GM21360 (cell line): Measurements from ENCODE around the gene ZBTB40.

Source experiments
- ATAC-seq: cut with Tn5 transposase; IDR thresholded peaks from one replicate; pipeline ENCODE4 v1.9.1; 2021; ENCODE audit warnings: mild to moderate bottlenecking, moderate library complexity; ENCODE audit not compliant: unreplicated experiment

ZBTB40 gene

DNA sequence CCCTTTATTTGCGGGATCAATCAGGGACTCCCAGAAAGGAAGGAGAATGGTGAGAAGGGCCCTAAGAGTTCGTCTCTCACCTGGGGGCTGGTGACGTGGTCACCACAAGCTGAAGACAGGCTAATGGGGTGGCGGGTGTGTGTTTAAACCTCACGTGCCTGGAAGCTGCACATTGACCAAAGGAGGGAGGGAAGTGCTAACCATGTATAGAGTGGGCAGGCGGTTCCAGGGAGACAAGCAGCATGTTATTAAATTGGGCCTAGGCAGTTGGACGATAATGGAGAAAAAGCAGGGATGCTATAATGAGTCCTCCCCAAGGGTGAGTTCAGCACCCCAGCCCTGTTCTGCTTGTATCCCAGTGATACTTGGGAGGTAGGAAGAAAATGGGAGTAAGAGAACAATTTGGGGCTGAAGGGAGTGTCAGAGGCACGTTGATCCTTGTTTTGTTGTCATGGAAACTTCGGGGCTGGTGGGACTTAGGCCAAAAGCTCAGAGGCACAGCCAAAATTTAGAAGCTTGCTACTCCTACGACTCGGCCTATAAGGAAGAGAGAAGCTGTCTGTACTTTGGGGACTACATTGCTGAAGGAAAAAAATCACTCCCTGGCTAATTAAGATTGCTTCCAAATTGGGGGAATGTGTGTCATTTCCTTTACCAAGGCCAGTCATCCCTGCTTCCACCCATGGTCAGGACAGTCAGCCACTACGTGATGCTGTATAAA is 78.4 kb downstream of the ZBTB40 start:
- ATAC-seq: no peak

GRCh38 chr1:22530715-22531114 is 79.1 kb downstream of the ZBTB40 start:
- no peak for ATAC-seq

DNA sequence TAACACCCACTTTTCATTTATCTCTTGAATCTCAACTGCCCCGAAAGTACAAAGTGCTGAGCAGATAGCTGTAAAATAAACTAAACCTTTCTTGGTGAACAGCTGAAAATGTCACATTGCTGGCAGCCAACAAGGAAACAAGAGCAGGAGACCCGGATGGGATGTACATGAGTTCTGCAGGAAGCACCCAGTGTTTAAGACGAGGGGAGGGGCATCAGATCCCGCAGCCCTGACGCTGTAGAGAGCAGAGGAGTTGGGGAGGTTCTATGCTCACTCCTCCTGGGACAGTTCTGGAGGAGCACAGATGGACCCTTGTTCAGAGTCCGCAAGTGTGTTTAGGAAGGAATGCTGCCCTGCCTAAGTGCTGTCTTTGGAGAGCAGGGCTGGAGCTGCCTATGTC is 79.6 kb downstream of the ZBTB40 start:
- ATAC-seq: no peak

DNA sequence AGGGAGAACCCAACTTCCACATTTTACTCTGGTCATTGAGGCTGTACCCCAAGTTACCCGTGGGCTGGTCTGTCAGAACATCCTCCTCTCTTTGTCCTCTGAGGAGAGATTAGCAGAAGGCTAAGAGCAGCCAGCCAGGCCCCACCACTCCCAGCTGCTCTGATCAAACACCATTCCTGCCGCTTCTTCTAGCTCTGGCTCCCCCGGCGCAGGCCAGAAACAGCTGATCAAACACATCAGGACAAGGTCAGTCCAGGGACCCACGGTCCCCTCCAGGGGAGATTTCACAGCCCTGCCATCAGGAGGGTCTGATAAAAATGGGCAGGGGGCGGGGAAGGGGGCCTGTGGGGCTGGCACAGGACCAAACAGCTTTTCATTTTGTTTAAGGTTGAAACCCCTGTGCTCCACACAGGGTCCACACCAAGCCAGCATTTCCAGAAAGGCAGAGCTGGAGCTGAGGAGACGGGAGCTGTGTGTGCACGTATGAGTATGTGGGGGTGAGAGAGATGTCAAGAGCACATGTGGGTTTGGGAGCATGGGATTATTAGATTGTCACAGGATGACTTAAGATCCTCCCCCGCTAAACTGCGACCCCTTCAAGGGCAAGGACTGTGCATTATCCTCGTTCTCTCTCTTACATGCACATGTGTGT is 81.7 kb downstream of the ZBTB40 start:
- no peak for ATAC-seq

- no peak for ATAC-seq
Observed at GRCh38 chr1:22534951-22535350, 83.3 kb downstream of the ZBTB40 start.

DNA sequence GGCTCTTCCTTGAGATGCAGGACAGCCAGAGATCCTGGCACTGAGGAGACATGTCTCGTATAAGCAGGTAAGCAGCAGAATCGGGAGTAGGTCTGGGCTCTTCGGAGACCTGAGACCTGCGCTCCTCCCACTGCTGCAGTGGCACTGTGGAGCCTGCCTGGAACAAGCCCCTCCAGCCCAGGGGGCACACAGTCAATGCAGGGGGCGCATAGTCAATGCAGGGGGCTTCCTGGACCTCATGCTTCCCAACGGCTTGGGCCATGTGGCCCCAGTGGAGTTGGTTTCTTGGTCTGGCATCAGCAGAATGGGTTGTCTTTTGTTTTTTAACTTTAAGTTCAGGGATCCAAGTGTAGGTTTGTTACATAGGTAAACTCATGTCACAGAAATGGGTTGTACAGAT is 83.7 kb downstream of the ZBTB40 start:
- ATAC-seq: no peak

DNA sequence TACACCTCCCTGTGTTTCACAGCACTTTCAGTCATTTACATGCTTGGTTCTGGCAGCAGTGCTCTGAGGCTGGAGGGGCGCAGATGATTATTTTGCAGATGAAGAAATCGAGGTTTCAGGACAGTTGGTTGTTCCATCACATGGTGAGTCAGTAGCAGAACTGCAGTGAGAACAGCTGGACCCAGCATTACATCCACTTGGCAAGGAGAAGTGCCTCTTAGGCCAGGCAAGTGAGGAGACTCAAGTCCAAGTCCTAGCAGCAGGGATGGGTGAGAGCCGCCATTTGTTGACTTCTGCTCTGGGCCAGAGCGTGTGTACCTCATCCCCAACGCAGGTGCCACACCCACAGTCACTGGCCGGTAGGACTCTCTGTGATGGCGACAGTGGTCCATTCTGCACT is 84.9 kb downstream of the ZBTB40 start:
- ATAC-seq: no peak

GRCh38 chr1:22537441-22538139 is 85.9 kb downstream of the ZBTB40 start:
- ATAC-seq: no peak

GRCh38 chr1:22539510-22540118 is 88.0 kb downstream of the ZBTB40 start:
- no peak for ATAC-seq

DNA sequence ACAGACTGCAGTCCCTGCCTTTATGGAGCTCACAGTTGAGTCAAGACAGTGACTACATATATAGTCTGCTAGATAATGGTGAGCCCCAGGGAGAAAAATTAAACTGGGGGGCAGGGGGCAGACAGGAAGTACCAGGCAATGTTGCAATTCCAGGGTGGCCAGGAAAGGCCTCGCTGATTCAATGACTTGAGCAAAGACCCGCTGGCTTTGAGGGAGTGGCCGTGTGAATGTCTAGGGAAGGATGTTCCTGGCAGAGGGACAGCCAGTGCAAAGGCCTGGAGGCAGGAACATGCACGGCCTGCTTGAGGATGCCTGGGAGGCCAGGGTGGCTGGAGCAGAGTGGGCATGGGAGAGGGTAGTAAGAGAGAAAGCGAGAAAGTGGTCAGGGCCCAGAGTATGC is 88.7 kb downstream of the ZBTB40 start:
- ATAC-seq: no peak

- no peak for ATAC-seq
Observed at GRCh38 chr1:22542886-22543285, 91.2 kb downstream of the ZBTB40 start.

- no peak for ATAC-seq
Observed at GRCh38 chr1:22543679-22544078, 92.0 kb downstream of the ZBTB40 start.

GRCh38 chr1:22544606-22545005 is 93.0 kb downstream of the ZBTB40 start:
- no peak for ATAC-seq

GRCh38 chr1:22545141-22545540 is 93.5 kb downstream of the ZBTB40 start:
- no peak for ATAC-seq

DNA sequence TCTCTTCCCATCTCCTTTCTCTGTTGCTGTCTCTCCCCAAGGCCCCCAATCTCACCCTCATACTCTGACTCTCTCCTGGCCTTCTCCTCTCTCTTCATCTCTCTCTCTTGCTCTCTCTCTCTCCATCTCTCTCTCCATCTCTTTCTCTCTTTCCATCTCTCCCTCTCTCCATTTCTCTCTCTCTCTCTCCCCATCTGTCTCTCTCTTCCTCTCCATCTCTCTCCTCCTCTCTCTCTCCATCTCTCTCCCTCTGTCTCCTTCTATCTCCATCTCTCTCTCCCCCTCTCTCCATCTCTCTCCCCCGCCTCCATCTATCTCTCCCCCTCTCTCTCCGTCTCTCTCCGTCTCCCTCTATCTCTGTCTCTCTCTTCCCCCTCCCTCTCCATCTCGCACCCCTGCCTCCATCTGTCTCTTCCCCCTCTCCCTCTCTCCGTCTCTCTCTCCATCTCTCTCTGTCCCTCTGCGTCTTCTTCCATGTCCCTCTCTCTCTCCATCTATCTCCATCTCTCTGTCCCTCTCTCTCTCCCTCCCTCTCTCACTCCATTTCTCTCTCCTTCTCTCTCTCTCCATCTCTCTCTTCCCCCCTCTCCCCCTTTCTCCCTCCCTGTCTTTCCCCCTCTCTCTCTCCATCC is 95.7 kb downstream of the ZBTB40 start:
- ATAC-seq: no peak

GRCh38 chr1:22547818-22548462 is 96.3 kb downstream of the ZBTB40 start:
- ATAC-seq: no peak

DNA sequence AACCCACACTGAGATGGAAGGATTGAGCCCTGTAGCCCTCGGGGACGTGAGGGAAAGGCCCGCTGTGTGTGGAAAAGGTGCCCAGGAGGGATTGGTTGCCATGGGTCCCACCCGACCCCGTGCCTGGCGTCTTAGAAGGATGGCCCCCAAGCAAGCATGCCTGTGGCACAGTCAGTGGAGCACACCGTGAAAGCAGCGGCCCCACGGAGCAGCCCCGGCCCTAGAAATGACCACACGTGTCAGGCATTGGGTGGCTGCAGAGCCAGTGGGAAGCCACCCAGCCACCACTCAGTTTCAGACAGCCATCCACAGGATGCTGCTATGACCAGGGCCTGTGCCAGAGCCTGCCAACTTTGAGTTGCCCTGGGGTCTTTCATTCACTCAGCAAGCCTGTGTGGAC is 98.4 kb downstream of the ZBTB40 start:
- ATAC-seq: no peak

DNA sequence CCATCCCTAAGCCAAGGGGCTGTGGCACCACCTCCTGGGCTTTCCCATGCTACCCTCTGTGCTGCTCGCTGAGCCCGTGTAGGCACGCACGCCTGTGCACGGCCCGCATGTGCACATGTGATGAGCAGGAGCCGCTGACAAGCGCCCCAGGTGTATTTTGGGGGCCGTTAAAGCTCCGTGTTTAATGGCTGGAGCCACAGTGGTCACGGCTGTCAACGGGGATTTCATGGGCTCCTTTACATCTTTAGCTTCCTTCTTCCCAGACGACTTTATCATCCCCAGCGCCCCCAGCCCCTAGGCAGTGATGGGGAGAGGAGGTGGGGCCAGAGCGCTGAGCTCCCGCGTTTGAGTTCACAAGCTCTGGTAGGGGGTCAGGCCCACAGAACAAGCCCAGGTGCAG is 99.9 kb downstream of the ZBTB40 start:
- no peak for ATAC-seq

- ATAC-seq: no peak
Observed at GRCh38 chr1:22552021-22552420, 100.4 kb downstream of the ZBTB40 start.

- ATAC-seq: no peak
Observed at GRCh38 chr1:22553104-22553880, 101.6 kb downstream of the ZBTB40 start.
